ENCODE data around the gene TEX11.
"Not testable (repeated sequence)": the region's sequence is repeated elsewhere in the genome, so short reads cannot be mapped to it uniquely, and the experiment has no call there.

Gene TEX11

GRCh38 chrX:70916754-70917153, 8.2 kb upstream of the TEX11 start:
- no peaks in the 10 kb centered on the region for H3K27me3 ChIP-seq
- intact Hi-C loops (cut with DNase I; ENCODE audit: low total_unique reads), result no loop called here

GRCh38 chrX:70907900-70908299, 611 bp downstream of the TEX11 start:
- Histone ChIP-seq H3K4me1 (no peaks in the 10 kb centered on the region), H3K27me3 (no peaks in the 10 kb centered on the region), H3K9me3 (no peaks in the 10 kb centered on the region), H3K36me3 (no peaks in the 10 kb centered on the region), H3K27ac (no peak overlapping the region), H3K4me3 (no peak overlapping the region)
- intact Hi-C loops (cut with DNase I; ENCODE audit: low total_unique reads), result no loop called here
- TF ChIP-seq CTCF (IDR thresholded peaks at IDR 0.05), result no peak
- DNase-seq, result no peak

More at GRCh38 chrX:70916754-70917153, 8.2 kb upstream of the TEX11 start:
- Histone ChIP-seq H3K4me3 (no peak overlapping the region), H3K27ac (no peak overlapping the region), H3K36me3 (no peaks in the 10 kb centered on the region), H3K9me3 (no peaks in the 10 kb centered on the region), H3K4me1 (no peaks in the 10 kb centered on the region)
- no peak for DNase-seq
- no peak for TF ChIP-seq CTCF (IDR thresholded peaks at IDR 0.05)

GRCh38 chrX:70901465-70901864, 7.0 kb downstream of the TEX11 start:
- Histone ChIP-seq H3K27ac (no peak overlapping the region), H3K9me3 (no peaks in the 10 kb centered on the region), H3K4me3 (no peak overlapping the region), H3K27me3 (no peaks in the 10 kb centered on the region), H3K36me3 (no peaks in the 10 kb centered on the region), H3K4me1 (no peaks in the 10 kb centered on the region)
- intact Hi-C loops (cut with DNase I; ENCODE audit: low total_unique reads), result no loop called here
- DNase-seq, result no peak
- TF ChIP-seq CTCF (IDR thresholded peaks at IDR 0.05), result no peak

- H3K4me1 ChIP-seq; H3K36me3 ChIP-seq; DNase-seq; H3K27me3 ChIP-seq; intact Hi-C loops (cut with DNase I; ENCODE audit: low total_unique reads); H3K27ac ChIP-seq; H3K4me3 ChIP-seq: not testable (repeated sequence)
- H3K9me3 ChIP-seq, result peaks cover 0 to 14% (median 0%) of the 10 kb centered on the region in 3 donors
Observed at GRCh38 chrX:70890441-70890840, 18.1 kb downstream of the TEX11 start.

GRCh38 chrX:70878902-70879301, 29.6 kb downstream of the TEX11 start:
- Histone ChIP-seq H3K4me1 (no peaks in the 10 kb centered on the region), H3K36me3 (no peaks in the 10 kb centered on the region), H3K9me3 (no peaks in the 10 kb centered on the region), H3K27ac (no peak overlapping the region), H3K4me3 (no peak overlapping the region), H3K27me3 (no peaks in the 10 kb centered on the region)
- intact Hi-C loops (cut with DNase I; ENCODE audit: low total_unique reads), result no loop called here
- TF ChIP-seq CTCF (IDR thresholded peaks at IDR 0.05), result no peak
- DNase-seq, result no peak

- Histone ChIP-seq H3K9me3 (no peaks in the 10 kb centered on the region), H3K36me3 (no peaks in the 10 kb centered on the region), H3K27ac (no peak overlapping the region), H3K27me3 (no peaks in the 10 kb centered on the region), H3K4me3 (no peak overlapping the region), H3K4me1 (no peaks in the 10 kb centered on the region)
- intact Hi-C loops (cut with DNase I; ENCODE audit: low total_unique reads), result no loop called here
- DNase-seq, result no peak
- TF ChIP-seq CTCF (IDR thresholded peaks at IDR 0.05), result no peak
Observed at GRCh38 chrX:70852294-70852693, 56.2 kb downstream of the TEX11 start.

- intact Hi-C loops (cut with DNase I; ENCODE audit: low total_unique reads); H3K4me1 ChIP-seq; H3K4me3 ChIP-seq; H3K36me3 ChIP-seq; H3K27me3 ChIP-seq; H3K9me3 ChIP-seq; DNase-seq; H3K27ac ChIP-seq: not testable (repeated sequence)
Observed at GRCh38 chrX:70844081-70844480, 64.4 kb downstream of the TEX11 start.

GRCh38 chrX:70843620-70844019, 64.9 kb downstream of the TEX11 start:
- H3K9me3 ChIP-seq; H3K36me3 ChIP-seq; H3K4me1 ChIP-seq; DNase-seq; H3K4me3 ChIP-seq; H3K27me3 ChIP-seq; H3K27ac ChIP-seq; intact Hi-C loops (cut with DNase I; ENCODE audit: low total_unique reads): not testable (repeated sequence)
